Ishikawa (cell line): ENCODE measurements around the gene ABCG5.

Experiments
- CEBPB ChIP-seq: IDR thresholded peaks from 2 replicates; pipeline ENCODE4 v1.6.1; 2012
- CREB1 ChIP-seq: IDR thresholded peaks from 2 replicates; pipeline ENCODE4 v1.6.1; 2012; ENCODE audit warnings: low read depth
- EGR1 ChIP-seq: IDR thresholded peaks from 2 replicates; pipeline ENCODE4 v1.6.1; 2012
- EP300 ChIP-seq: IDR thresholded peaks from 2 replicates; pipeline ENCODE4 v1.6.1; 2012; ENCODE audit warnings: borderline replicate concordance
- FOXM1 ChIP-seq: IDR thresholded peaks from 2 replicates; pipeline ENCODE4 v1.6.1; 2012; ENCODE audit warnings: low read depth, borderline replicate concordance
- MAX ChIP-seq: IDR thresholded peaks from 2 replicates; pipeline ENCODE4 v1.6.1; 2012
- NFIC ChIP-seq: IDR thresholded peaks from 2 replicates; pipeline ENCODE4 v1.6.1; 2012
- RAD21 ChIP-seq: IDR thresholded peaks from 2 replicates; pipeline ENCODE4 v1.6.1; 2012; ENCODE audit warnings: low read depth
- REST ChIP-seq: IDR thresholded peaks from 2 replicates; pipeline ENCODE4 v1.6.1; 2012; ENCODE audit warnings: low read depth, mild to moderate bottlenecking
- TAF1 ChIP-seq: IDR thresholded peaks from 2 replicates; pipeline ENCODE4 v1.6.1; 2012; ENCODE audit warnings: low read depth, mild to moderate bottlenecking
- TCF12 ChIP-seq: IDR thresholded peaks from 2 replicates; pipeline ENCODE4 v1.6.1; 2012; ENCODE audit warnings: low read depth
- TEAD4 ChIP-seq: IDR thresholded peaks from 2 replicates; pipeline ENCODE4 v1.6.1; 2012
- USF1 ChIP-seq: IDR thresholded peaks from 2 replicates; pipeline ENCODE4 v1.6.1; 2012
- YY1 ChIP-seq: IDR thresholded peaks from 2 replicates; pipeline ENCODE4 v1.6.1; 2012; ENCODE audit warnings: low read depth
- ZBTB7A ChIP-seq: IDR thresholded peaks from 2 replicates; pipeline ENCODE4 v1.6.1; 2012; ENCODE audit warnings: low read depth

ABCG5 gene

GRCh38 chr2:43818761-43819160 lies 19.9 kb downstream of the ABCG5 start:
- TF ChIP-seq FOXM1 (no peak), EP300 (no peak), YY1 (no peak), TEAD4 (no peak), CEBPB (no peak), RAD21 (no peak)

- no peak for TF ChIP-seq CEBPB
- no peak for TF ChIP-seq RAD21
- TF ChIP-seq TCF12 = no peak
- TF ChIP-seq TEAD4 = no peak
- TF ChIP-seq USF1 = no peak
- no peak for TF ChIP-seq TAF1
- TF ChIP-seq EGR1 = no peak
These were observed 23.9 kb downstream of the ABCG5 start for GRCh38 chr2:43814711-43815110.

- TF ChIP-seq EGR1 (no peak), USF1 (no peak), REST (no peak), TCF12 (no peak), CEBPB (no peak), FOXM1 (no peak), MAX (no peak), RAD21 (no peak), EP300 (no peak), NFIC (no peak), TEAD4 (no peak), CREB1 (no peak), ZBTB7A (no peak), TAF1 (no peak), YY1 (no peak)
These were observed 25.7 kb downstream of the ABCG5 start for GRCh38 chr2:43812947-43813346.

GRCh38 chr2:43812006-43812405 lies 26.6 kb downstream of the ABCG5 start:
- TF ChIP-seq CREB1 (no peak), TCF12 (no peak), EGR1 (no peak), YY1 (no peak), TEAD4 (no peak), REST (no peak), EP300 (no peak), CEBPB (no peak), USF1 (no peak), MAX (no peak), NFIC (no peak), ZBTB7A (no peak), FOXM1 (no peak), RAD21 (no peak), TAF1 (no peak)

GRCh38 chr2:43810888-43811287 lies 27.8 kb downstream of the ABCG5 start:
- TF ChIP-seq YY1 = no peak
- no peak for TF ChIP-seq TCF12
- no peak for TF ChIP-seq TEAD4
- TF ChIP-seq USF1 = no peak
- TF ChIP-seq NFIC = no peak
- TF ChIP-seq CEBPB = no peak
- TF ChIP-seq FOXM1 = no peak
- TF ChIP-seq ZBTB7A = no peak
- no peak for TF ChIP-seq MAX
- no peak for TF ChIP-seq CREB1
- no peak for TF ChIP-seq REST
- TF ChIP-seq EP300 = no peak
